Measurements from ENCODE around the gene SCRT2. TPM values are rescaled to one million over a fixed set of nuclear protein-coding genes. Genes with fewer than 3 reads are reported as not detected.

The SCRT2 gene
- total RNA-seq, 1 experiment from 2014 or later, result 0.20 TPM

GRCh38 chr20:621125-621756 lies 54.4 kb downstream of the SCRT2 start:
- no peaks in the 10 kb centered on the region; the same call in 1 of the 2 replicates for H3K27me3 Mint-ChIP-seq (ENCODE audit: low read depth)
- peaks cover 13% of the 10 kb centered on the region for H3K9me3 Mint-ChIP-seq
- no peak overlapping the region for H3K4me3 Mint-ChIP-seq
- DNase-seq (ENCODE audit: low spot score), result no peak
- no peak for ATAC-seq
- no peak overlapping the region for H3K27ac Mint-ChIP-seq
- H3K36me3 Mint-ChIP-seq, result no peaks in the 10 kb centered on the region
- TF ChIP-seq ZNF423 (CRISPR knock-in tag; IDR thresholded peaks at IDR 0.05) (no peak), ZSCAN18 (CRISPR knock-in tag; IDR thresholded peaks at IDR 0.05) (no peak), TCF7 (CRISPR knock-in tag; IDR thresholded peaks at IDR 0.05; ENCODE audit: low read depth) (no peak), ZNF219 (CRISPR knock-in tag; IDR thresholded peaks at IDR 0.05; ENCODE audit: borderline replicate concordance) (no peak), PREB (CRISPR knock-in tag; IDR thresholded peaks at IDR 0.05; ENCODE audit: borderline replicate concordance) (no peak), GTF2I (CRISPR knock-in tag; conservative IDR thresholded peaks at IDR 0.05) (no peak), ZBTB21 (CRISPR knock-in tag; IDR thresholded peaks at IDR 0.05; ENCODE audit: borderline replicate concordance) (no peak), GRHL2 (CRISPR knock-in tag; IDR thresholded peaks at IDR 0.05; ENCODE audit: insufficient replicate concordance, severe bottlenecking) (no peak), HMGA2 (CRISPR knock-in tag; IDR thresholded peaks at IDR 0.05) (no peak), JAZF1 (CRISPR knock-in tag; IDR thresholded peaks at IDR 0.05) (no peak), PRRX2 (CRISPR knock-in tag; IDR thresholded peaks at IDR 0.05) (no peak), ZMAT4 (CRISPR knock-in tag; IDR thresholded peaks at IDR 0.05) (no peak), ATF2 (CRISPR knock-in tag; IDR thresholded peaks at IDR 0.05; ENCODE audit: borderline replicate concordance, low read depth) (no peak), JUN (CRISPR knock-in tag; IDR thresholded peaks at IDR 0.05) (no peak), NFE2L1 (CRISPR knock-in tag; IDR thresholded peaks at IDR 0.05) (no peak), ZNF396 (CRISPR knock-in tag; IDR thresholded peaks at IDR 0.05; ENCODE audit: borderline replicate concordance) (no peak), E2F5 (CRISPR knock-in tag; IDR thresholded peaks at IDR 0.05) (no peak), USF2 (CRISPR knock-in tag; IDR thresholded peaks at IDR 0.05) (no peak), FOXP1 (CRISPR knock-in tag; IDR thresholded peaks at IDR 0.05; ENCODE audit: borderline replicate concordance) (no peak), MYBL2 (CRISPR knock-in tag; IDR thresholded peaks at IDR 0.05) (no peak)
- CTCF ChIA-PET, result interaction anchor here (0.7 to 1.2 kb wide), 3 partner anchors 19 to 46 kb away, joined by 4 to 6 read pairs (median 4); no protein-coding TSS in a partner anchor
- H3K4me1 Mint-ChIP-seq, result peaks cover 18% of the 10 kb centered on the region
- POLR2A ChIA-PET, result interaction anchor here (0.8 kb wide), 1 partner anchor 78 kb away, joined by 4 read pairs; the partner anchor contains the start of gene CSNK2A1
